ENCODE data around the gene NRIP1.
"Not testable (repeated sequence)": the region's sequence is repeated elsewhere in the genome, so short reads cannot be mapped to it uniquely, and the experiment has no call there.

NRIP1 gene

GRCh38 chr21:14949603-14950002 is 115.2 kb downstream of the NRIP1 start:
- no peak overlapping the region for H3K4me3 ChIP-seq (replicated peaks; ENCODE audit: low read depth, low read length)
- no peak for DNase-seq (ENCODE audit: low read depth)
- no peak for TF ChIP-seq CTCF (IDR thresholded peaks at IDR 0.05; ENCODE audit: low read length, missing control alignments)

GRCh38 chr21:14947613-14948160 is 117.1 kb downstream of the NRIP1 start:
- no peak for DNase-seq (ENCODE audit: low read depth)
- TF ChIP-seq CTCF (IDR thresholded peaks at IDR 0.05; ENCODE audit: low read length, missing control alignments) = no peak
- H3K4me3 ChIP-seq (replicated peaks; ENCODE audit: low read depth, low read length) = no peak overlapping the region

GRCh38 chr21:14945176-14945575 is 119.6 kb downstream of the NRIP1 start:
- no peak for DNase-seq (ENCODE audit: low read depth)
- H3K4me3 ChIP-seq (replicated peaks; ENCODE audit: low read depth, low read length) = no peak overlapping the region
- TF ChIP-seq CTCF (IDR thresholded peaks at IDR 0.05; ENCODE audit: low read length, missing control alignments) = no peak

GRCh38 chr21:14943616-14944015 is 121.2 kb downstream of the NRIP1 start:
- no peak overlapping the region for H3K4me3 ChIP-seq (replicated peaks; ENCODE audit: low read depth, low read length)
- TF ChIP-seq CTCF (IDR thresholded peaks at IDR 0.05; ENCODE audit: low read length, missing control alignments) = no peak
- no peak for DNase-seq (ENCODE audit: low read depth)

GRCh38 chr21:14942801-14943490 is 121.9 kb downstream of the NRIP1 start:
- no peak for TF ChIP-seq CTCF (IDR thresholded peaks at IDR 0.05; ENCODE audit: low read length, missing control alignments)
- peak; percentile 63 for DNase-seq (ENCODE audit: low read depth)
- no peak overlapping the region for H3K4me3 ChIP-seq (replicated peaks; ENCODE audit: low read depth, low read length)

GRCh38 chr21:14927324-14927723 is 137.5 kb downstream of the NRIP1 start:
- H3K4me3 ChIP-seq (replicated peaks; ENCODE audit: low read depth, low read length); DNase-seq (ENCODE audit: low read depth): not testable (repeated sequence)

GRCh38 chr21:14926186-14926585 is 138.6 kb downstream of the NRIP1 start:
- TF ChIP-seq CTCF (IDR thresholded peaks at IDR 0.05; ENCODE audit: low read length, missing control alignments) = no peak
- H3K4me3 ChIP-seq (replicated peaks; ENCODE audit: low read depth, low read length) = no peak overlapping the region
- DNase-seq (ENCODE audit: low read depth) = no peak

Data from fibroblast of pulmonary artery (primary cell).